Measurements from ENCODE around the gene POR.

The POR gene

DNA sequence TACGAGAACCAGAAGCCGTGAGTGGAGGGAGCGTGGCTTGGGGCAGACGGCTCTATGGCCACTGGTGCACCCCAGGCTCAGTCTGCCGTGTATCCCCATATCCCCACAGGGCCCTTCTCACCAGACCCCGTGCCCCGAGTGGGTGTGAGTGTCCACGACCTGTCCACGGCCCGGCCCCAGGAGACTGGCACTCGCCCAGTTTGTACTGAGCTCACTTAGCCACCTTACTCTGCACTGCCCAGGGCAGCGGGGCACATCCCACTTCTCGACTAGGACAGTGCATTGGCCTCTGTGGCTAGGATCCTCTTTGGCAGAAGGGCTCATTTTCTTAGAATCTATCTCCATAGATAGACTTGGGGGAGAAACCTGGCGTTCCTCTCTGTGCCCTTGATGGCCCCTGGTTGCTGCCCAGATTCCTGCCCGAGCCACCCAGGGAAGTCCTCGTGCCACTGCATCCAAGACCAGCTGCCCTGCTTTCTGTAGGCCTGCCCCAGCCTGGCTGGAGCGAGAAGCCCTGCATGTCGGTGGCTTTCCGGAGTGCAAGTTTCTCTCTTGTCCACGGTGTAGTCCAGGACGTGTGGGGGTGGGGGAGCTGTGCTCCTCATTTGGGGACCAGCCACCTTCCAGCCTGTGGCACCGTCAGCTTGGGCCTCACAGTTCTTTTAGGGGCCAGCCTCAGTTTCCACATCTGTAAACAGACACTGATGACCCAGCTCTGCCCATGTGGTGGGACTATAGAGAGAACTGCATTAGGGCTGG lies 67.5 kb downstream of the POR start:
- no peaks in the 10 kb centered on the region for H3K27me3 ChIP-seq (ENCODE audit: insufficient read depth, low read length, poor library complexity, severe bottlenecking)
- no peak overlapping the region for H3K4me3 ChIP-seq (ENCODE audit: low read length, poor library complexity, severe bottlenecking)
- peaks cover 26% of the 10 kb centered on the region; the same call in 1 of the 2 replicates for H3K36me3 ChIP-seq (ENCODE audit: insufficient read depth, low read length)
- H3K4me1 ChIP-seq (ENCODE audit: insufficient read depth, low read length, poor library complexity, severe bottlenecking) = no peaks in the 10 kb centered on the region
- no peak overlapping the region for H3K4me2 ChIP-seq (ENCODE audit: low read depth, low read length, poor library complexity, severe bottlenecking)
- TF ChIP-seq, protein P1, sequence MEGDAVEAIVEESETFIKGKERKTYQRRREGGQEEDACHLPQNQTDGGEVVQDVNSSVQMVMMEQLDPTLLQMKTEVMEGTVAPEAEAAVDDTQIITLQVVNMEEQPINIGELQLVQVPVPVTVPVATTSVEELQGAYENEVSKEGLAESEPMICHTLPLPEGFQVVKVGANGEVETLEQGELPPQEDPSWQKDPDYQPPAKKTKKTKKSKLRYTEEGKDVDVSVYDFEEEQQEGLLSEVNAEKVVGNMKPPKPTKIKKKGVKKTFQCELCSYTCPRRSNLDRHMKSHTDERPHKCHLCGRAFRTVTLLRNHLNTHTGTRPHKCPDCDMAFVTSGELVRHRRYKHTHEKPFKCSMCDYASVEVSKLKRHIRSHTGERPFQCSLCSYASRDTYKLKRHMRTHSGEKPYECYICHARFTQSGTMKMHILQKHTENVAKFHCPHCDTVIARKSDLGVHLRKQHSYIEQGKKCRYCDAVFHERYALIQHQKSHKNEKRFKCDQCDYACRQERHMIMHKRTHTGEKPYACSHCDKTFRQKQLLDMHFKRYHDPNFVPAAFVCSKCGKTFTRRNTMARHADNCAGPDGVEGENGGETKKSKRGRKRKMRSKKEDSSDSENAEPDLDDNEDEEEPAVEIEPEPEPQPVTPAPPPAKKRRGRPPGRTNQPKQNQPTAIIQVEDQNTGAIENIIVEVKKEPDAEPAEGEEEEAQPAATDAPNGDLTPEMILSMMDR (conservative IDR thresholded peaks at IDR 0.05; ENCODE audit: low read length) = no peak
- TF ChIP-seq EZH2phosphoT487 (IDR thresholded peaks at IDR 0.05; ENCODE audit: borderline replicate concordance) = no peak
- H3K9me3 ChIP-seq (ENCODE audit: insufficient read depth, low read depth, low read length) = no peaks in the 10 kb centered on the region
- H3K9ac ChIP-seq (ENCODE audit: low read depth, low read length, poor library complexity, severe bottlenecking) = no peak overlapping the region
- H2AFZ ChIP-seq (ENCODE audit: low read length) = no peak overlapping the region
- no peaks in the 10 kb centered on the region for H3F3A ChIP-seq (ENCODE audit: low read depth)
- no peaks in the 10 kb centered on the region for H4K20me1 ChIP-seq (ENCODE audit: insufficient read depth, low read length, poor library complexity, severe bottlenecking)
- no peaks in the 10 kb centered on the region for H3K9me2 ChIP-seq (replicated peaks; ENCODE audit: low read depth, low read length)
- H3K79me2 ChIP-seq (ENCODE audit: insufficient read depth, low read length) = no peaks in the 10 kb centered on the region

GRCh38 chr7:75983471-75984129 lies 68.6 kb downstream of the POR start:
- H3K4me3 ChIP-seq (ENCODE audit: low read length, poor library complexity, severe bottlenecking) = no peak overlapping the region
- peaks cover 26% of the 10 kb centered on the region; the same call in 1 of the 2 replicates for H3K36me3 ChIP-seq (ENCODE audit: insufficient read depth, low read length)
- no peaks in the 10 kb centered on the region for H3K9me2 ChIP-seq (replicated peaks; ENCODE audit: low read depth, low read length)
- no peak for TF ChIP-seq EZH2phosphoT487 (IDR thresholded peaks at IDR 0.05; ENCODE audit: borderline replicate concordance)
- TF ChIP-seq, protein P1 (conservative IDR thresholded peaks at IDR 0.05; ENCODE audit: low read length) = no peak
- H3K27me3 ChIP-seq (ENCODE audit: insufficient read depth, low read length, poor library complexity, severe bottlenecking) = no peaks in the 10 kb centered on the region
- no peaks in the 10 kb centered on the region for H4K20me1 ChIP-seq (ENCODE audit: insufficient read depth, low read length, poor library complexity, severe bottlenecking)
- no peaks in the 10 kb centered on the region for H3F3A ChIP-seq (ENCODE audit: low read depth)
- H3K4me1 ChIP-seq (ENCODE audit: insufficient read depth, low read length, poor library complexity, severe bottlenecking) = no peaks in the 10 kb centered on the region
- no peaks in the 10 kb centered on the region for H3K9me3 ChIP-seq (ENCODE audit: insufficient read depth, low read depth, low read length)
- H3K79me2 ChIP-seq (ENCODE audit: insufficient read depth, low read length) = no peaks in the 10 kb centered on the region
- no peak overlapping the region for H2AFZ ChIP-seq (ENCODE audit: low read length)
- no peak overlapping the region for H3K4me2 ChIP-seq (ENCODE audit: low read depth, low read length, poor library complexity, severe bottlenecking)
- H3K9ac ChIP-seq (ENCODE audit: low read depth, low read length, poor library complexity, severe bottlenecking) = no peak overlapping the region

DNA sequence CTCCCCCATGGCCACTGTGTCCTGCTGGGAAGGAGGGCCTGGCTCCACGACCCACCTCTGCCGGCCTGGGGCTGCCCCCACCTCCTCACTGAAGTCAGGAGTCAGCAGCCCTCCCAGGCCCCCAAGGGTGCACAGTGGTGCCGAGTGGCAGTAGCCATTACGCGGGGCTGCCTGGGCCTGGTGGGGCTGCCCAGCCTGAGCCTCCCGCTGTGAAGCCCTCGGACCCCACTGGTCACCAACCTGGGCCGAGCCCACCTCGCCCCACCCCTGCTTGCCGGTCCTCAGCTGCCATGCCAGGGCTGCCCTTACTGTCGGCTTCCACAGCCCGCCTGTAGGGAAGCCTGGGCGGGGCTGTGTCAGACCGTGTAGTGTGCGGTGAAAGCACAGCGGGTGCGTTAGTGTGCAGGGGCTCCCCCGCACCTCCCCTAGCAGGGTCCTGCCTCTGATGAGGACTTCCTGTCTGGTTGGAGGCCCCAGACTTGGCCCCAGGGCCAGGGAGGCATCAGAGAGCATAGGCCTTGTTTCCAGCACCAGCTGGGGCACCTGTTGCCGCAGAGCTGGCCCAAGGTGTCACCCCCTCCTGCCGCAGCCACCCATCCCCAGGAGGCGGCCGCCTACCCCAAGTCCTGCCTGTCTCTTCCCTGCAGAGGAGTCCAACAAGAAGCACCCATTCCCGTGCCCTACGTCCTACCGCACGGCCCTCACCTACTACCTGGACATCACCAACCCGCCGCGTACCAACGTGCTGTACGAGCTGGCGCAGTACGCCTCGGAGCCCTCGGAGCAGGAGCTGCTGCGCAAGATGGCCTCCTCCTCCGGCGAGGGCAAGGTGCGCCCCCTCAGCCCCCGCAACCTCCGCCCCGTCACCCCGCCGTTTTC lies 69.4 kb downstream of the POR start:
- H3K9me2 ChIP-seq (replicated peaks; ENCODE audit: low read depth, low read length) = no peaks in the 10 kb centered on the region
- no peak overlapping the region for H2AFZ ChIP-seq (ENCODE audit: low read length)
- no peaks in the 10 kb centered on the region for H3K27me3 ChIP-seq (ENCODE audit: insufficient read depth, low read length, poor library complexity, severe bottlenecking)
- H3K9me3 ChIP-seq (ENCODE audit: insufficient read depth, low read depth, low read length) = no peaks in the 10 kb centered on the region
- no peaks in the 10 kb centered on the region for H3F3A ChIP-seq (ENCODE audit: low read depth)
- no peaks in the 10 kb centered on the region for H4K20me1 ChIP-seq (ENCODE audit: insufficient read depth, low read length, poor library complexity, severe bottlenecking)
- TF ChIP-seq, protein P1 (conservative IDR thresholded peaks at IDR 0.05; ENCODE audit: low read length) = no peak
- TF ChIP-seq EZH2phosphoT487 (IDR thresholded peaks at IDR 0.05; ENCODE audit: borderline replicate concordance) = no peak
- no peaks in the 10 kb centered on the region for H3K79me2 ChIP-seq (ENCODE audit: insufficient read depth, low read length)
- H3K4me3 ChIP-seq (ENCODE audit: low read length, poor library complexity, severe bottlenecking) = no peak overlapping the region
- H3K4me1 ChIP-seq (ENCODE audit: insufficient read depth, low read length, poor library complexity, severe bottlenecking) = no peaks in the 10 kb centered on the region
- no peak overlapping the region for H3K4me2 ChIP-seq (ENCODE audit: low read depth, low read length, poor library complexity, severe bottlenecking)
- H3K9ac ChIP-seq (ENCODE audit: low read depth, low read length, poor library complexity, severe bottlenecking) = no peak overlapping the region
- peaks cover 26% of the 10 kb centered on the region; the same call in 1 of the 2 replicates for H3K36me3 ChIP-seq (ENCODE audit: insufficient read depth, low read length)

All from Loucy (cell line).